Measurements from ENCODE around the gene SLC24A3. TPM values are rescaled to one million over a fixed set of nuclear protein-coding genes. Genes with fewer than 3 reads are reported as not detected.

SLC24A3 gene
- total RNA-seq, 4 donors from 2014 or later = 4.2 to 6.4 (median 5.6) TPM

DNA sequence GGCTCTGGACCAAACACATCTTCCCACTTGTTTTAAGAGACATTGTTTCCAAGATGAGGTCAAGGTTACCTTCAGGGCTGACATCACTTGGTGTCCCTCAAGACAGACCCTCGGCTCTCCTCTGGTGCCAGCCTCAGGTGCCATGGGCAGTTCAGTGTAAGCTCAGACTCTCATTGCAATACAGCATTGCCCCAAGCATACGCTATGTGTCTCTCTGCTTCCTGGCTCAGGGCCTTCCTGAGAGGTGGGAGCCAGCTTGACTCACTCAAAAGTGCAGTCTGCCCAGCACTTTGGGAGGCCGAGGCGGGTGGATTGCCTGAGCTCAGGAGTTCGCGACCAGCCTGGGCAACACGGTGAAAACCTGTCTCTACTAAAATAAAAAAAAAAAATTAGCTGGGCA, 51.7 kb downstream of the SLC24A3 start:
- Histone ChIP-seq H3K27me3 (no peaks in the 10 kb centered on the region), H3K36me3 (no peaks in the 10 kb centered on the region), H3K4me1 (peaks cover 13% of the 10 kb centered on the region), H3K27ac (no peak overlapping the region), H3K4me3 (no peak overlapping the region), H3K9me3 (no peaks in the 10 kb centered on the region)
- no peak for TF ChIP-seq POLR2AphosphoS5 (IDR thresholded peaks at IDR 0.05)
- TF ChIP-seq, protein P1, sequence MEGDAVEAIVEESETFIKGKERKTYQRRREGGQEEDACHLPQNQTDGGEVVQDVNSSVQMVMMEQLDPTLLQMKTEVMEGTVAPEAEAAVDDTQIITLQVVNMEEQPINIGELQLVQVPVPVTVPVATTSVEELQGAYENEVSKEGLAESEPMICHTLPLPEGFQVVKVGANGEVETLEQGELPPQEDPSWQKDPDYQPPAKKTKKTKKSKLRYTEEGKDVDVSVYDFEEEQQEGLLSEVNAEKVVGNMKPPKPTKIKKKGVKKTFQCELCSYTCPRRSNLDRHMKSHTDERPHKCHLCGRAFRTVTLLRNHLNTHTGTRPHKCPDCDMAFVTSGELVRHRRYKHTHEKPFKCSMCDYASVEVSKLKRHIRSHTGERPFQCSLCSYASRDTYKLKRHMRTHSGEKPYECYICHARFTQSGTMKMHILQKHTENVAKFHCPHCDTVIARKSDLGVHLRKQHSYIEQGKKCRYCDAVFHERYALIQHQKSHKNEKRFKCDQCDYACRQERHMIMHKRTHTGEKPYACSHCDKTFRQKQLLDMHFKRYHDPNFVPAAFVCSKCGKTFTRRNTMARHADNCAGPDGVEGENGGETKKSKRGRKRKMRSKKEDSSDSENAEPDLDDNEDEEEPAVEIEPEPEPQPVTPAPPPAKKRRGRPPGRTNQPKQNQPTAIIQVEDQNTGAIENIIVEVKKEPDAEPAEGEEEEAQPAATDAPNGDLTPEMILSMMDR (IDR thresholded peaks at IDR 0.05) = no peak
- TF ChIP-seq EP300 (IDR thresholded peaks at IDR 0.05) = no peak
- no peak for TF ChIP-seq POLR2A (IDR thresholded peaks at IDR 0.05)
- DNase-seq (ENCODE audit: low spot score in 2 of 2) = no peak
- WGBS = 89% methylated on average over 7 of the region's 7 CpGs

DNA sequence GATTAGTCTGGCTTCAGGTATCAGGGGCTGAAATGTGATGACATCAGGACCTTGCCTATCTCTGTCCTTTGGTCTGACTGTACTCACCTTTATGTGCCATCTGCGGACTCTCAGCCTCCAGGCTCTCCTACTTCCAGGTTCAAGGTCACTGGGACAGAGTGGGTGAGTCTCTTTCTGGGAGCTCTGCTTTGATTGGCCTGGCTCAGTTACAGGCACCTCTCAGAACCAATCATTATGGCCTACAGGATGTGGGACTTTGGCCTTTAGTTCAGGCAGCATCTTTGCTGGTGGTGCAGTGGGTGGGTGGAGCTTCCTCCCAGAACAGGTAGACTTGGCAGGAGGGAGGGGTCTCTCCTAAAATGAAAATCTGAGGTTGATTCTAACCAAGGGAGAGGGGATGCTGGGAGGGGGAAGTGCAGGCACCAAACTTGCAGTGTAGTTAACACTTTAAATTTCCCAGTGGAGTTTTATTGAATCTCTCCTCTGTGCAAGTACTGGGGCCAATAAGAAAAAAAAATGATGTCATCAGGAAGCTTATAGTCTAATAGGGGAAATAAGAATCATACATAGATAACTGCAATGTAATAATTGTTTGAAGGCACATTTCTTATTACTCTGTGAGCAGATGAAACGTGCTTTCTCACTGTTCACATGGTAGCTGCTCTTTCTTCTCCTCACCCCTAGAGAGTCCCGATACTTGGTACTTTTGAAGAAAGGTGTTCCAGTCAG, 53.4 kb downstream of the SLC24A3 start:
- Histone ChIP-seq H3K4me1 (peaks cover 10% of the 10 kb centered on the region), H3K27me3 (no peaks in the 10 kb centered on the region), H3K4me3 (no peak overlapping the region), H3K9me3 (no peaks in the 10 kb centered on the region), H3K27ac (no peak overlapping the region), H3K36me3 (no peaks in the 10 kb centered on the region)
- DNase-seq (ENCODE audit: low spot score in 2 of 2) = no peak
- TF ChIP-seq, protein P1 (IDR thresholded peaks at IDR 0.05) = no peak
- no peak for TF ChIP-seq POLR2AphosphoS5 (IDR thresholded peaks at IDR 0.05)
- no peak for TF ChIP-seq POLR2A (IDR thresholded peaks at IDR 0.05)
- no peak for TF ChIP-seq EP300 (IDR thresholded peaks at IDR 0.05)
- WGBS = 94% methylated on average over 3 of the region's 3 CpGs

DNA sequence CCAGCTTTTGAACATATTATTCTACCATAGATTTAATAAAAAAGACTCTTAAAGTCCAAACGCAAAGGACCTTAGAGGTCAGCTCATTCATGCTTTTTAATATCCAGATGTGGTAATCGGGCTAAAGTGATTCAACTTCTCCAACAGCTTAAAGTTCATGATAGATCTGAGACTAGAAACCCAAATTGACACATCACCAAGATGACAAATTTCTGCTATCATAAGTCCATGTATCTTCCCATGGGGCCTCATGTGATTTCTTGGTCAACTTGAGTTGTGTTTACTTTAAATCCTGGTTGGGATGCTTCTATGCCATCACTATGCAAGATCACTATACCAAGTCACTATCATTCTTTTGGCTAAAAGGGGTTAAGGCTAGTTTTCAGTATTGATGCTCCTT, 56.0 kb downstream of the SLC24A3 start:
- H3K4me1 ChIP-seq = peaks cover 1% of the 10 kb centered on the region
- no peaks in the 10 kb centered on the region for H3K36me3 ChIP-seq
- no peaks in the 10 kb centered on the region for H3K27me3 ChIP-seq
- TF ChIP-seq EP300 (IDR thresholded peaks at IDR 0.05) = no peak
- TF ChIP-seq POLR2AphosphoS5 (IDR thresholded peaks at IDR 0.05) = no peak
- TF ChIP-seq, protein P1 (IDR thresholded peaks at IDR 0.05) = no peak
- TF ChIP-seq POLR2A (IDR thresholded peaks at IDR 0.05) = no peak
- DNase-seq (ENCODE audit: low spot score in 2 of 2) = no peak
- WGBS = 92% methylated on average over 2 of the region's 2 CpGs
- H3K9me3 ChIP-seq = no peaks in the 10 kb centered on the region
- no peak overlapping the region for H3K4me3 ChIP-seq
- no peak overlapping the region for H3K27ac ChIP-seq

DNA sequence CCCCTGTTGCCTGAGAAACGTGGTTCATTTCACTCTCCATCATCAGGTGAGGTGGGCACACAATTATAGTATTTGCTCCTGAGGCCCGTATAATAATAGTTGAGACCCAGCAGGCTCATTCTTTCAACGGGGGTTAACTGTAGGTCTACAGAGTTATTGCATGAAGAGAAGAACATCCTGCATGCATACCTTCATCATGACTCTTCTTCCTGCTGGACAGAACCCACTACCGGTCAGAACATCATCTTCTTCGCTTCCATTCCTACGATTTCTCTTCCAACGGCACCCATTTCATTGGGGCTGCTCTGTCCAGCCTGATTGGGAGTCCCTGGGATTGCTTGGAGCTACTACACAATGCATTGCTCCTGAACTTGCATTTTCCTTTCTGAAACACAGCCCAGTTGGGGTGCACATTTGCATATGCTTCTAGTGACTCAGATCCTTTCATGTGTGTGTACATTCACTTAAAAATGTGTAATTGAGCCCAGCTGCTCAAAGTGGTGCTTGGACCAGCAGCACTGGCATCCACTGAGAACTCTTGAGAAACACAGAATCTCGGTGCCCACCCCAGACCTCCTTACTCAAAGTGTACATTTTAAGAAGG, 57.4 kb downstream of the SLC24A3 start:
- Histone ChIP-seq H3K27me3 (no peaks in the 10 kb centered on the region), H3K9me3 (no peaks in the 10 kb centered on the region), H3K4me3 (no peak overlapping the region), H3K4me1 (peaks cover 8% of the 10 kb centered on the region), H3K27ac (no peak overlapping the region), H3K36me3 (no peaks in the 10 kb centered on the region)
- WGBS = 79% methylated on average over 8 of the region's 8 CpGs
- TF ChIP-seq, protein P1 (IDR thresholded peaks at IDR 0.05) = no peak
- no peak for TF ChIP-seq POLR2A (IDR thresholded peaks at IDR 0.05)
- no peak for TF ChIP-seq EP300 (IDR thresholded peaks at IDR 0.05)
- TF ChIP-seq POLR2AphosphoS5 (IDR thresholded peaks at IDR 0.05) = no peak
- no peak for DNase-seq (ENCODE audit: low spot score in 2 of 2)

DNA sequence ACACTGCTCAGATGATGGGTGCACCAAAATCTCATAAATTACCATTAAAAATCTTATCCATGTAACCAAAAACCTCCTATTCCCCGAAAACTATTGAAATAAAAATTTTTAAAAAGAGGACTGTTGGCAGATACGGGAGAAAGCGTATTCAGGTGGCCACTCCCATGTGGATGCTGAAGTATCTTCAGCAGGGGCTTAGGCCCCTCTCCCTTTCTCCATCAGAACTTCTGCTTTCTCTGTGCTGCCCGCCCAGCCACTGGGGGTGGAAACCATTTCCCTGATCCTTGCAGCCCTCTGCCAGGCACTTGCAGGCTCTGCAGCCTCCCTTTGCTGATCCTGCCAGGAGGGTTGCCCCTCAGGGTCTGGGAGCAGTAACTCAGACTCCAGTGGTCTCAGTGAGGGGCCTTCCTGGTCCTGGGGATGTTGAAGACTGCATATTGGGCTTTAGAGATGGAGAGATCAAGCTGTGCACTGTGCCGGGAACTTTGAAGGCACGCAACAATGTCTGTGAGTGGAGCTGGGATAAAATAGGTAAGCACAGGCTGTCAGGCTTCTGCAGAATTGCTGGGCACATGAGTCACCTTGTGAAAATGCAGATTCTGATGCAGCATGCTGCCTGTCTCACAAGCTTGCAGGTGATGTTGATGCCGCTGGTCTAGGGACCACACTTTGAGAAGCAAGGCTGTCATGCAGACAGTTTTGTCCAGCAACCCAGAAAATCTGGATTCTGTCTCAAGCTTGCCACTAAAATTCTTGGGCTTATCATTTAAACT, 59.6 kb downstream of the SLC24A3 start:
- H3K4me1 ChIP-seq = peaks cover 29% of the 10 kb centered on the region
- no peaks in the 10 kb centered on the region for H3K36me3 ChIP-seq
- TF ChIP-seq, protein P1 (IDR thresholded peaks at IDR 0.05) = no peak
- TF ChIP-seq POLR2A (IDR thresholded peaks at IDR 0.05) = no peak
- TF ChIP-seq EP300 (IDR thresholded peaks at IDR 0.05) = no peak
- TF ChIP-seq POLR2AphosphoS5 (IDR thresholded peaks at IDR 0.05) = no peak
- no peaks in the 10 kb centered on the region for H3K27me3 ChIP-seq
- 96% methylated on average over 6 of the region's 7 CpGs for WGBS
- no peak overlapping the region for H3K27ac ChIP-seq
- no peaks in the 10 kb centered on the region for H3K9me3 ChIP-seq
- DNase-seq (ENCODE audit: low spot score in 2 of 2) = no peak
- H3K4me3 ChIP-seq = no peak overlapping the region

All from suprapubic skin (tissue), 4 donors.